DOHH2 (cell line): ENCODE data around the gene GRAMD2B.

Experiments used
- H3F3A ChIP-seq: fragments of 200-600 bp; sonication (generic), shearing (Covaris generic); 2 replicates; pipeline ENCODE4 v1.6.0; 2016; ENCODE audit warnings: antibody characterized with exemption, mild to moderate bottlenecking; ENCODE audit not compliant: control insufficient read depth, insufficient read depth
- H3K27ac ChIP-seq: fragments of 200-600 bp; sonication (generic); 2 replicates; pipeline ENCODE4 v1.5.1; 2014; ENCODE audit warnings: low read depth, mild to moderate bottlenecking, low read length, moderate library complexity
- H3K27me3 ChIP-seq: fragments of 200-600 bp; sonication (generic); 2 replicates; pipeline ENCODE4 v1.6.1; 2014; ENCODE audit warnings: mild to moderate bottlenecking, low read length, mixed read lengths; ENCODE audit not compliant: control insufficient read depth
- H3K36me3 ChIP-seq: fragments of 200-600 bp; sonication (generic); 2 replicates; pipeline ENCODE4 v1.6.1; 2014; ENCODE audit warnings: mild to moderate bottlenecking, low read length, moderate library complexity, mixed read lengths; ENCODE audit not compliant: control insufficient read depth
- H3K4me1 ChIP-seq: fragments of 200-600 bp; sonication (generic); 2 replicates; pipeline ENCODE4 v1.6.1; 2014; ENCODE audit warnings: mild to moderate bottlenecking, low read length, mixed read lengths; ENCODE audit not compliant: control insufficient read depth
- H3K4me2 ChIP-seq: fragments of 200-600 bp; sonication (generic); 2 replicates; pipeline ENCODE4 v1.6.0; 2014; ENCODE audit warnings: mild to moderate bottlenecking, low read length, moderate library complexity
- H3K4me3 ChIP-seq: fragments of 200-600 bp; sonication (generic); 2 replicates; pipeline ENCODE4 v1.5.1; 2014; ENCODE audit warnings: mild to moderate bottlenecking, low read length, mixed read lengths
- H3K79me2 ChIP-seq: fragments of 200-600 bp; sonication (generic); 2 replicates; pipeline ENCODE4 v1.6.1; 2014; ENCODE audit warnings: mild to moderate bottlenecking, low read length, mixed read lengths; ENCODE audit not compliant: control insufficient read depth
- H3K9me2 ChIP-seq: fragments of 200-600 bp; sonication (generic); replicated peaks from 2 replicates; pipeline ENCODE4 v1.6.1; 2014; ENCODE audit warnings: mild to moderate bottlenecking, low read length, mixed read lengths; ENCODE audit not compliant: control insufficient read depth
- H3K9me3 ChIP-seq: fragments of 200-600 bp; sonication (generic); 2 replicates; pipeline ENCODE4 v1.6.1; 2014; ENCODE audit warnings: antibody characterized with exemption, low read length, mixed read lengths; ENCODE audit not compliant: control insufficient read depth, insufficient read depth
- H4K20me1 ChIP-seq: fragments of 200-600 bp; sonication (generic); 2 replicates; pipeline ENCODE4 v1.6.0; 2014; ENCODE audit warnings: low read depth, mild to moderate bottlenecking, antibody characterized with exemption, low read length, moderate library complexity; ENCODE audit not compliant: control insufficient read depth, insufficient read depth
- CTCF ChIP-seq: fragments of 200-600 bp; sonication (generic); IDR thresholded peaks from one replicate; pipeline ENCODE4 v1.5.1; 2014; ENCODE audit warnings: antibody characterized with exemption, mild to moderate bottlenecking, low read depth, low read length; ENCODE audit not compliant: poor library complexity, severe bottlenecking
- EZH2phosphoT487 ChIP-seq: fragments of 200-600 bp; sonication (generic); IDR thresholded peaks from 2 replicates; pipeline ENCODE4 v1.6.1; 2017; ENCODE audit warnings: borderline replicate concordance, mild to moderate bottlenecking, antibody characterized with exemption, low read length, moderate library complexity, mixed read lengths

Gene GRAMD2B

GRCh38 chr5:126536874-126537273 is 113.7 kb downstream of the GRAMD2B start:
- H3K4me1 ChIP-seq, result no peaks in the 10 kb centered on the region
- TF ChIP-seq EZH2phosphoT487 (no peak), CTCF (no peak)
- H3K36me3 ChIP-seq, result no peaks in the 10 kb centered on the region
- no peaks in the 10 kb centered on the region for H3K79me2 ChIP-seq
- no peaks in the 10 kb centered on the region for H3F3A ChIP-seq
- H3K27me3 ChIP-seq, result no peaks in the 10 kb centered on the region
- H3K4me2 ChIP-seq, result no peak overlapping the region
- no peaks in the 10 kb centered on the region for H4K20me1 ChIP-seq
- no peak overlapping the region for H3K27ac ChIP-seq
- no peak overlapping the region for H3K4me3 ChIP-seq
- no peaks in the 10 kb centered on the region for H3K9me2 ChIP-seq
- no peaks in the 10 kb centered on the region for H3K9me3 ChIP-seq

GRCh38 chr5:126538579-126538978 is 115.4 kb downstream of the GRAMD2B start:
- H4K20me1 ChIP-seq, result no peaks in the 10 kb centered on the region
- no peak overlapping the region for H3K4me2 ChIP-seq
- no peaks in the 10 kb centered on the region for H3K9me2 ChIP-seq
- H3K36me3 ChIP-seq, result no peaks in the 10 kb centered on the region
- H3F3A ChIP-seq, result no peaks in the 10 kb centered on the region
- H3K4me3 ChIP-seq, result no peak overlapping the region
- H3K27ac ChIP-seq, result no peak overlapping the region
- no peaks in the 10 kb centered on the region for H3K79me2 ChIP-seq
- no peak for TF ChIP-seq EZH2phosphoT487
- TF ChIP-seq CTCF, result no peak
- H3K9me3 ChIP-seq, result no peaks in the 10 kb centered on the region
- H3K27me3 ChIP-seq, result no peaks in the 10 kb centered on the region; the same call in 1 of the 2 replicates
- no peaks in the 10 kb centered on the region for H3K4me1 ChIP-seq

GRCh38 chr5:126540631-126541030 is 117.4 kb downstream of the GRAMD2B start:
- H4K20me1 ChIP-seq, result no peaks in the 10 kb centered on the region

More at GRCh38 chr5:126540631-126541030, 117.4 kb downstream of the GRAMD2B start:
- H3F3A ChIP-seq, result no peaks in the 10 kb centered on the region
- no peaks in the 10 kb centered on the region; the same call in 1 of the 2 replicates for H3K27me3 ChIP-seq
- no peak overlapping the region for H3K27ac ChIP-seq
- H3K4me3 ChIP-seq, result no peak overlapping the region
- no peaks in the 10 kb centered on the region for H3K79me2 ChIP-seq
- no peaks in the 10 kb centered on the region for H3K9me2 ChIP-seq
- no peaks in the 10 kb centered on the region for H3K4me1 ChIP-seq
- no peak for TF ChIP-seq EZH2phosphoT487
- TF ChIP-seq CTCF, result no peak
- H3K36me3 ChIP-seq, result no peaks in the 10 kb centered on the region
- no peaks in the 10 kb centered on the region for H3K9me3 ChIP-seq
- H3K4me2 ChIP-seq, result no peak overlapping the region
